HCT116 (cell line): ENCODE data around the gene MYCL. TPM values are rescaled to one million over a fixed set of nuclear protein-coding genes. Genes with fewer than 3 reads are reported as not detected.

Source experiments
- ATAC-seq: fragments of 200-7000 bp; cut with Tn5 transposase; 2 replicates; pipeline ENCODE4 v1.9.1; 2020; ENCODE audit warnings: mild to moderate bottlenecking, moderate library complexity
- BruUV-seq: library from RNA; stranded (reverse); fragments of 400-500 nt; replicated peaks from 2 replicates; lab custom pipeline; 2021; lab: Mats Ljungman, UMichigan
- CTCF ChIA-PET: fragments of 300-600 bp; sonication (Branson Sonifier 250); formaldehyde crosslinking; loops from one replicate; lab custom pipeline; 2021; ENCODE audit warnings: antibody characterized with exemption; lab: Charles Lee
- POLR2A ChIA-PET: fragments of 300-600, 350-600 bp; sonication (Branson Sonifier 250); formaldehyde crosslinking; loops from one replicate; lab custom pipeline; 2021; ENCODE audit warnings: antibody characterized with exemption; lab: Charles Lee
- RAD21 ChIA-PET, 2 experiments: fragments of 300-600 bp; sonication (Branson Sonifier 250); formaldehyde crosslinking; loops; one replicate each; lab custom pipeline; 2023; ENCODE audit warnings: low total read pairs in 2 of 2; ENCODE audit not compliant: uncharacterized antibody in 2 of 2, unreplicated experiment in 2 of 2, low non-redundant PET in 1 of 2; lab: Charles Lee
- DNase-seq: peaks from one replicate; pipeline ENCODE4 v3.0.0-alpha.2; 2010; ENCODE audit warnings: low read depth, low spot score
- H2AFZ ChIP-seq: fragments of 200-600 bp; shearing (Covaris generic), sonication (generic); 2 replicates; pipeline ENCODE4 v1.6.1; 2017; ENCODE audit warnings: low read depth, mixed run types, mixed read lengths, antibody characterized with exemption, low read length; ENCODE audit not compliant: poor library complexity, severe bottlenecking
- H3K27ac ChIP-seq: 2 replicates; pipeline ENCODE4 v1.5.1; 2012; ENCODE audit warnings: low read depth, low read length
- H3K27me3 ChIP-seq: fragments of 200-600 bp; sonication (generic); 2 replicates; pipeline ENCODE4 v1.6.1; 2016; ENCODE audit warnings: mixed run types, low read length, mixed read lengths; ENCODE audit not compliant: insufficient read depth
- H3K36me3 ChIP-seq, 2 experiments: fragments of 200-500 bp in 1 of 2; fragments of 200-600 bp in 1 of 2; sonication (Bioruptor generic) in 1 of 2; sonication (generic) in 1 of 2; 2 replicates each; pipeline versions ENCODE4 v1.5.1 to v1.6.1; 2014 to 2016; ENCODE audit warnings: low read length in 2 of 2, inconsistent platforms in 1 of 2, mixed read lengths in 1 of 2, mixed run types in 1 of 2; ENCODE audit not compliant: insufficient read depth in 2 of 2, control insufficient read depth in 1 of 2
- H3K4me1 ChIP-seq, 2 experiments: fragments of 200-600 bp in 1 of 2; sonication (generic) in 1 of 2; 2 replicates each; pipeline versions ENCODE4 v1.5.1 to v1.6.1; 2012 to 2017; ENCODE audit warnings: low read length in 2 of 2, inconsistent platforms in 1 of 2, mild to moderate bottlenecking in 1 of 2, mixed read lengths in 1 of 2, mixed run types in 1 of 2, moderate library complexity in 1 of 2; ENCODE audit not compliant: insufficient read depth in 2 of 2, control insufficient read depth in 1 of 2
- H3K4me2 ChIP-seq: fragments of 200-600 bp; sonication (generic); 2 replicates; pipeline ENCODE4 v1.6.1; 2017; ENCODE audit warnings: mixed run types, low read length, mixed read lengths
- H3K4me3 ChIP-seq, 2 experiments: fragments of 200-600 bp in 1 of 2; sonication (generic) in 1 of 2; replicated peaks in 1 of 2; 2 replicates each; pipeline ENCODE4 v1.5.1; 2011 to 2016; ENCODE audit warnings: low read length in 2 of 2, control low read depth in 1 of 2, low read depth in 1 of 2, mild to moderate bottlenecking in 1 of 2, mixed read lengths in 1 of 2, mixed run types in 1 of 2
- H3K79me2 ChIP-seq: fragments of 200-600 bp; sonication (generic); 2 replicates; pipeline ENCODE4 v1.6.1; 2017; ENCODE audit warnings: mild to moderate bottlenecking, mixed run types, low read length, moderate library complexity, mixed read lengths; ENCODE audit not compliant: insufficient read depth
- H3K9ac ChIP-seq: fragments of 200-600 bp; sonication (generic); 2 replicates; pipeline ENCODE4 v1.6.1; 2016; ENCODE audit warnings: low read length, mixed read lengths
- H3K9me2 ChIP-seq: fragments of 200-600 bp; sonication (generic), shearing (Covaris generic); 2 replicates; pipeline ENCODE4 v1.6.1; 2017; ENCODE audit warnings: mixed run types, mild to moderate bottlenecking, moderate library complexity; ENCODE audit not compliant: insufficient read depth
- H3K9me3 ChIP-seq, 2 experiments: fragments of 200-500 bp in 1 of 2; fragments of 200-600 bp in 1 of 2; sonication (Bioruptor generic) in 1 of 2; sonication (generic) in 1 of 2; 2 replicates each; pipeline ENCODE4 v1.6.1; 2014 to 2017; ENCODE audit warnings: low read length in 2 of 2, mixed read lengths in 2 of 2, inconsistent platforms in 1 of 2, low read depth in 1 of 2, mild to moderate bottlenecking in 1 of 2, mixed run types in 1 of 2, moderate library complexity in 1 of 2; ENCODE audit not compliant: control insufficient read depth in 1 of 2, insufficient read depth in 1 of 2
- H4K20me1 ChIP-seq: fragments of 200-600 bp; sonication (generic), shearing (Covaris generic); 2 replicates; pipeline ENCODE4 v1.6.1; 2017; ENCODE audit warnings: mixed run types, mild to moderate bottlenecking, moderate library complexity; ENCODE audit not compliant: insufficient read depth
- CBX3 ChIP-seq: IDR thresholded peaks from 2 replicates; pipeline ENCODE4 v1.6.1; 2012; ENCODE audit warnings: low read depth
- EGR1 ChIP-seq: IDR thresholded peaks from 2 replicates; pipeline ENCODE4 v1.6.1; 2012; ENCODE audit warnings: low read depth
- ELF1 ChIP-seq: IDR thresholded peaks from 2 replicates; pipeline ENCODE4 v1.6.1; 2012; ENCODE audit warnings: low read depth, borderline replicate concordance
- MAX ChIP-seq: IDR thresholded peaks from 2 replicates; pipeline ENCODE4 v1.6.1; 2012
- POLR2AphosphoS5 ChIP-seq: IDR thresholded peaks from 2 replicates; pipeline ENCODE4 v1.6.1; 2011; ENCODE audit warnings: mild to moderate bottlenecking, low read depth, low read length, moderate library complexity
- REST ChIP-seq: IDR thresholded peaks from 2 replicates; pipeline ENCODE4 v1.6.1; 2012; ENCODE audit warnings: low read depth
- ZFX ChIP-seq: fragments of 450-650 bp; IDR thresholded peaks from 2 replicates; pipeline ENCODE4 v1.6.1; 2017
- intact Hi-C: fragments of 100-400 bp; cut with micrococcal nuclease; formaldehyde crosslinking; loops from 2 replicates; pipeline ENCODE4 v1.10.0; 2022
- total RNA-seq: library from RNA; stranded (reverse); gene quantifications from one replicate; pipeline ENCODE4 v1.2.1, GENCODE V29; 2021; ENCODE audit not compliant: unreplicated experiment

MYCL gene
- total RNA-seq, 1 experiment from 2014 or later = 10.0 TPM

GRCh38 chr1:39854314-39854713 lies 47.4 kb downstream of the MYCL start:
- Histone ChIP-seq H3K79me2 (peaks cover 81% of the 10 kb centered on the region), H3K9me2 (no peaks in the 10 kb centered on the region), H3K4me3 (no peak overlapping the region), H4K20me1 (peaks cover 5% of the 10 kb centered on the region; the same call in 1 of the 2 replicates), H3K27me3 (no peaks in the 10 kb centered on the region), H3K4me2 (no peak overlapping the region), H3K9ac (no peak overlapping the region), H3K4me1 (no peaks in the 10 kb centered on the region), H3K27ac (no peak overlapping the region), H3K36me3 (peaks cover 33 to 35% of the 10 kb centered on the region in 2 experiments)
- ChIA-PET POLR2A (interaction anchor here (0.6 kb wide), 1 partner anchor 103 kb away, joined by 3 read pairs; no protein-coding TSS in a partner anchor), CTCF (no interaction called here), RAD21 (no interaction called here)
- BruUV-seq = no TSS peak
- DNase-seq (no peak), ATAC-seq (no peak)
- TF ChIP-seq POLR2AphosphoS5 (no peak), EGR1 (no peak), REST (no peak), MAX (no peak), CBX3 (no peak), ELF1 (no peak), ZFX (no peak)
- TF ChIP-seq, all 23 proteins: peak for 0
- H2AFZ ChIP-seq = no peak overlapping the region
- H3K9me3 ChIP-seq = no peaks in the 10 kb centered on the region
- intact Hi-C loops = no loop called here
